GM12801 (cell line): Measurements from ENCODE around the gene DMAC2.
A peak's percentile ranks its signal among the peaks of the same experiment; 100 is the strongest.

Experiments
- CTCF ChIP-seq: IDR thresholded peaks from one replicate; pipeline ENCODE4 v1.5.1; 2011; ENCODE audit warnings: control low read depth; ENCODE audit not compliant: insufficient read length; ENCODE audit errors: extremely low read depth

DMAC2 gene

GRCh38 chr19:41462497-41462896 is 22.8 kb upstream of the DMAC2 start:
- no peak for TF ChIP-seq CTCF

GRCh38 chr19:41457241-41457640 is 17.5 kb upstream of the DMAC2 start:
- no peak for TF ChIP-seq CTCF

GRCh38 chr19:41456342-41456918 is 16.7 kb upstream of the DMAC2 start:
- TF ChIP-seq CTCF, result no peak

GRCh38 chr19:41455936-41456335 is 16.2 kb upstream of the DMAC2 start:
- no peak for TF ChIP-seq CTCF

DNA sequence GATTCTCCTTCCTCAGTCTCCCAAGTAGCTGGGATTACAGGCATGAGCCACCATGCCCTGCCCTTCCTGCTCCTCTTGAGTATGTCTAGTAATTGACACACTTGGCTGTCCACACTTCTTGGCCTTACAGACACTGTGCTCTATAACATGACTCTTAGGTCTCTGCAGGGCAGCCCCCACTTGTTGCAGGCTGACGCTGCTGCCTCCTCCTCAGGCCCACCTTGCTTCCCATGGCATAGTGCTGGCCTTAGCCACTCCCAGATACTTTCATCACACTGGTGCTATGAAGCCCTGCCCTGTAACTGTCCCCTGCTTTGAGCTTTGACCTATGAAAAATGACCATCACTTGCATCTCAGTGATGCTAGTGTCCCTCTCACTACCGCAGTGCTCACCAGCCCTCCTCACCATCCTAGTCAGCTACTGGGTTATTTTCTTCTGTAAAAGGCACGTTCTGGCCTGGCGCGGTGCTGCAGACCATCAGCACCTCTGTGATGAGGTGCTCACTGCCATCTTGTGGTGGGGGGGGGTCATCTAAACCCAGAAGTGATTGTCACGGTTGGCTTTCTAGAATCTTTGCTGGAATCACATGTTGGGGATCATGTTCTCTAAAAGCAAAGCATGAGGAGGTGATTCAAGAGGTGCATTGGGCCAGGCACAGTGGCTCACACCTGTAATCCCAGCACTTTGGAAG is 13.0 kb upstream of the DMAC2 start:
- TF ChIP-seq CTCF, result no peak

GRCh38 chr19:41449865-41450178 is 10.1 kb upstream of the DMAC2 start:
- no peak for TF ChIP-seq CTCF

- TF ChIP-seq CTCF, result peak; percentile 78
Measured at GRCh38 chr19:41449079-41449864, 9.6 kb upstream of the DMAC2 start.
